Activated CD4-positive, alpha-beta T cell treated with anti-CD3 and anti-CD28 coated beads for 48 hours (primary cell): ENCODE data around the gene EVC.
A peak's percentile ranks its signal among the peaks of the same experiment; 100 is the strongest.
"Not testable (repeated sequence)": the region's sequence is repeated elsewhere in the genome, so short reads cannot be mapped to it uniquely, and the experiment has no call there.

ENCODE experiments used
- DNase-seq: peaks from one replicate; pipeline ENCODE4 v3.0.0-alpha.2; 2020

EVC gene

DNA sequence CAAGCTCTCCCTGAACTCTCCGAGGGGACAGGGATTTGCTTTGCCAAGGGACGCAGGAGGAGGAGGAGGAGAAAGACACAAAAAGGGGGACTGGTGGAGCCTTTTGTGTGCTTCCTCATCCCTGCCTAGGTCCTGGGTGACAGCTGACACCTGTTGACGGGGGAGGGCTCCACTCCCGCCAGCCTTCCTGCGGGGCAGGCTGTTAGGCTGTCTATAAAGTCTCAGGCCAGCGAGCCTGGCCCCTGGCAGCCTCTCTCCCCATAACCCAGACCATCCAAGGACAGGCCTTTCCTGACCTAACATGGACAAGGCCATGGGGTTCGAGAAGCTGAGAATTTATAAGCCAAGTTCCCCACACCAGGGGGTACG is 1.8 kb upstream of the EVC start:
- DNase-seq: no peak

DNA sequence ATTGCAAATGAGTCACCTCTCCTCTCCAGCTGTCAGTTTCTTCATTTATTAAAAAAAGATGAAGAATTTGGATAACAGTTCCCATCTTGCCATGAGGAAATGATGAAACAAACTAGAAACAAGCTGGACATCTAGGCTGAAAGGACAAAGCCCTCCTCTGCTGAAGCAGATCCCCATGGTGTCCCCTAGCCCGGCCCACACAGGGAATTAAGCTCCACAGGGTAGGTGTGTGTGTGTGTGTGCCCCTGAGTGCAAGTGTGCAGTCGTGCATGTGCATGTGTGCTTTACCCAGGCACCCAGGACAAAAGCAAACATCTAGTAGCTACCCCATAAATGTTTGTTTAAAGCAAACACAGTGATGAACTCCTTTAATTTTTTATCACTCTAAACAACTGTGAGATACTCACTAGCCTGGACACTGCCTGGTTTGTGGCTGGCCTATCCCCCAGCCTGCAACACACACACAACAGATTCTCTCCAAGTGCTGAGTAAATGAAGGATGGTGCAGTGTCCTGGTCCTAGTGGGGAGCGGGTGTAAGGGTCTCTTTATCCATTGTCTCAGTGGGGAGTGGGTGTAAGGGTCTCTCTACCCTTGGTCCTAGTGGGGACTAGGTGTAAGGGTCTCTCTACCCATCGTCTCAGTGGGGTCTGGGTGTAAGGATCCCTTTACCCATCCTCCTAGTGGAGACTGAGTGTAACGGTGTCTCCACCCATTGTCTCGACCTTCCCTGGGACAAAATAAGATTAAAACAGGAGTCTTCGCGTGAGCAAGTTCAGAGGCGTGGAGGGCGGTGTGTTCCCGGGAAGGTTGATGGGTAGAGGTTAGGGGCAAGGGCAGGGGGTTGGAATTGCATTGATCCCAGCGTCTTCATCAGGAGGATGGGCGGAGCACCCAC is 688 bp upstream of the EVC start:
- DNase-seq: no peak

DNA sequence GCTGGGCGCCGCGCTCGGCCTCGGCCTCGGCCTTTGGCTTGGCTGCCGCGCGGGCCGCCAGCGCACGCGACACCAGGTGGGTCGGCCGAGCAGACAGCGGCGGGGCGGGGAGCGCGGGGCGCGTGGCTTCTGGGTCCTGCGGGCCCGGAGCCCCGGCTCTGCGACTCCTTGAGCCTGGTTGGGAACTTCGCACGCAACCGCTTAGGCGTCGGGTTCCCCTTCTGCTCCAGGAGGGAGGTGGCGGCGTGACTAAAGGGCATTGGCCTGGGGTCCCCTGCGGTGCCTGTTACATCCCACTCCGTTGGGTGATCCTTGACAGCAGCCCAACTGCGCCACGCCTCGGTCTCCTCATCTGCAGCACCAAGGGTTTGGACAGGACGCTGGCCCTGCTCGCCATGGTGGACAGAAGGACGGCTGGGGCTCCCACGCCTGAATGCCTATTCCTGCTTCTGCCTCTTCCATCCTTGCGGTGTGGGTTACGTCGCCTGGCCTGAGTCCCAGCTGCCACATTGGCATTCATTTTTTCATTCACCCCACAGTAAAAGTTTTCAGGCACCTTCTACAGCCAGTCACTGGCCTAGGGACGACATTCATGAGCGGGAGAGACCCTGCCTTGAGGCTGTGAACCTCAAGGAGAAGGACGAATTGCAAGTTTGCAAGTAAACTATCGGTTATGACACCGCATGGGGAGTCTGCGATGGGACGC is 631 bp downstream of the EVC start:
- DNase-seq: no peak

GRCh38 chr4:5712517-5712916 is 1.5 kb downstream of the EVC start:
- peak; percentile 20 for DNase-seq

GRCh38 chr4:5712931-5713330 is 1.9 kb downstream of the EVC start:
- no peak for DNase-seq

- no peak for DNase-seq
Measured at GRCh38 chr4:5713861-5714260, 2.9 kb downstream of the EVC start.

GRCh38 chr4:5715357-5715756 is 4.4 kb downstream of the EVC start:
- no peak for DNase-seq

GRCh38 chr4:5716391-5716790 is 5.4 kb downstream of the EVC start:
- DNase-seq: no peak

DNA sequence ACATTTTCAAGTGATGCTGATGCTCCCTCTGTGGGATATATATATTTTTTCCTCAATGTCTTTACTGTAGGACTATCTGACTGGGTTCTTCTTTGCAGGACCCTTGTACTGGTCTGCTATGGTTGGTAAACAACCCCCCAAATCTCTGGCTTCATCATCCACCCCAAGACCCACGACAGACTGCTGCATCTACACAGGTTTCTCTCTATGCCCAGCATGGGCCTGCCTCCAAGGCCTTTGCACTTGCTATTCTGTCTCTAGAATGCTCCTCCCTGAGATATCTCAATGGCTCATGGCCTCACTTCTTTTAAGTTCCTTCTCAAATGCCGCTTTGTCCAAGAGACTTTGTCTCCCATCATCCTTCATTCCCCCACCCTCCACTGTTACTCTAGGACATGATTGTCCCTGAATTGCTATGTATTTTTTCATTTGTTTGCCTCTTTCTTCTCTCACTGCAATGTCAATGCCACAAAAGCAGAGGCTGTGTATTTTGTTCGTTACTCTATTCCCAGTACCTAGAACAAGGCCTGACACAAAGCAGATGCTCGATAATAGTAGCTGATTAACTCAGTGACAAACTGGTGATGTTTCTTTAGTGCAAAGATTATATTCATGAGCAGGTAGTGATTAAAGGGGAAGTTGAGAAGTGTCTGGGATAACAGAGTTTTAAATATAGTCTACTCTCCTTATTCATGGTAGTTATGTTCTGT is 6.6 kb downstream of the EVC start:
- DNase-seq: no peak

DNA sequence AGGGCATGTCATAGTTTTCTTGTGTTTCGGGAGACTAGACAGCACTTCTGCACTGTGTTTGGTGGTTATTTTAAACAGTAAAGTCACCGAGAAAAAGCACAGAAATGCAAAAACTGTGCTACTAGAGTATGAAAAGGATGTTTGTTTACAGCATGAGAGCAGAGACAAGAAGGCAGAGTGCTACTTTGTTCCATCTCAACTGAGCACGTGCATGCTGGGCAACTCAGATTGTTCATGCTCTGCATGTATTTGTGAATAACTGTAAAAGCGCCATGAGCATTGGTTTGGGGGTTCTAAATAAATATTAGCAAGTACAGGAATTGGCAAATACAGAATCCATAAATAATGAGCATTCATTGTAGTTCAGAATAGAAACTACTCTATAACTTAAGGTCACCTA is 7.4 kb downstream of the EVC start:
- DNase-seq: no peak

DNA sequence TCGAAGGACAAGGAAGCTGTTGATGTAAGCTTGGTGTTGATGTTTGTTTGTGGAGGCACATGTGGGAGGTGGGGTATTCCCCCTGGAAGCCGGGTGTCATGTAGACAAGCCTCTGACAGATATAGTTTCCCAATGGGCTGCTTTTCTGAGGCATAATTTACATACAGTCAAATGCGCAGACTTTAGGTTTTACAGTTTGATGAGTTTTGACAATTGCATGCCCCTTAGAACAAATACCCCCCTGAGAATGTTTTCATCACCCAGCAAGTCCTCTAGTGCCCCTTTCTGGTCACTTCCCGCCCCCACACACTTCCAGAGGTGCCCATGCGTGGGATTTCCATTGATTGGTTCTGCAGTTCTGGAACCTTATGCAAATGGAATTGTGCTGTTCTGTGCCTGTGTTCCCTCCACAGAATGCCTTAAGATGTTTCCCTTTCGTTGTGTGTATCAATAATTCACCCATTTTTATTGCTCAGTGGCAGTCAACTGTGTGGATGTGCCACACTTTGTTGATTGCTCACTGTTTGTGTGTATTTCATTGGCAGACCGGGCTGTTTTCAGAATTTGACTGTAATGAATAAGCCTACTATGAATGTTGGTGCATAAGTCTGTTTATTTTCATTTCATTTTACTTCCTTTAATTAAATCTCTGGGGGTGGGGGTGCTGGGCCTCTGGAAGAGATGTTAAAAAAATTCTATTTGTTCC is 8.5 kb downstream of the EVC start:
- no peak for DNase-seq

GRCh38 chr4:5720157-5720850 is 9.3 kb downstream of the EVC start:
- DNase-seq: no peak

GRCh38 chr4:5720980-5721379 is 10.0 kb downstream of the EVC start:
- DNase-seq: no peak

DNA sequence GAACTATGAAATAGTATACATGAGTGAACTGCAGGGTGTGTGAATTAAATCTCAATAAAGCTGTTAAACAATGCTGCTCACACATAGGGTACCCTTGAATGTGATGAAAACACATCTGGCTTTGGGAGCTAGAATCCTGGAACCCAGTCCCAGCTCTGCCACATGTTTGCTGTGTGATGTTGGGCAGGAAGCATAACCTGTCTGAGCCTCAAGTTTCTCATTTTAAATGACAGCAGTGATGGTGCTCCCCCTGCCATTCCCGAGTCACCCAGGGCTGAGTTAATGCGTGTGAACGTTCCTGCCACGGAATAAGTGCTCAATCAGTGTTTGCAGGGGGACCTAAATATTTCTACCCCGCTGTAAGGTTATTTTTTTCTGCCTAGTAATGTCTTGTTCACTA is 10.9 kb downstream of the EVC start:
- DNase-seq: no peak

DNA sequence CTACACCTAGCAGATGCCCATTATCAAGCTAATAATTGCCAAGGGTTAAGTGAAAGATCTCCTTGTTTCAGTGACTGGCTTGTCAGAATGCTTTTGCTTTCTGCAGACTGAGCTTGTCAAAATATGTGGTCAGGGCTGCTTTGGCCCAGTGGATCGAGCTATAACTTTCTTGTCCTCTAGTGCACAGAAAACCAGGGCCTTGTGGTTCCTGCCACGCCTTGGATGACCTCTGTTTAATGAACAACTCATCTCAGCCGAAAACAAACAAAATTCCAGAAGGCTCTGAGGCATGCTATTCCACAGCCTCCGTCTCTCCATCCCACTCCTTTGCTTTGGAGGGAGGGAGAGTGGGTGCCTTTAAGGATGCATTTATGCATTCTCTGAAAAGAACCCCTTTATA is 11.3 kb downstream of the EVC start:
- DNase-seq: no peak

DNA sequence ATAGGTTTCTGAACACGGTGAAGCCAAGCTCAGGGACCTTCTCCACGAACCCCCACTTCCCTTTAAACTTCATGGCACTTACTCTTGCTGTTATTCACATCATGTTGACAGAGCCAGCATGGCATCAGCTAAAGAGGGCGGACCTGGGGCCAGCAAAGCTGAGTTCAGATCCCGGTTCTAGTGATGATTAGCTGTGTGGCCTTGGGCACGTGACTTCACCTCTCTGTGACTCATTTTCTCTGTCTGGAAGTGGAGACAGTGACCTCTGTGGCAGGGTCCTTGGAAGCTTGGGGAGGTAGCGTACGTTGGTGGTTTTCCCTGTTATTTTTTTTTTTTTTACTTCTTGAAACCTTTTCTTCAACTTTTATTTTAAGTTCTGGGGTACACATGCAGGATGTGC is 13.4 kb downstream of the EVC start:
- DNase-seq: no peak

DNA sequence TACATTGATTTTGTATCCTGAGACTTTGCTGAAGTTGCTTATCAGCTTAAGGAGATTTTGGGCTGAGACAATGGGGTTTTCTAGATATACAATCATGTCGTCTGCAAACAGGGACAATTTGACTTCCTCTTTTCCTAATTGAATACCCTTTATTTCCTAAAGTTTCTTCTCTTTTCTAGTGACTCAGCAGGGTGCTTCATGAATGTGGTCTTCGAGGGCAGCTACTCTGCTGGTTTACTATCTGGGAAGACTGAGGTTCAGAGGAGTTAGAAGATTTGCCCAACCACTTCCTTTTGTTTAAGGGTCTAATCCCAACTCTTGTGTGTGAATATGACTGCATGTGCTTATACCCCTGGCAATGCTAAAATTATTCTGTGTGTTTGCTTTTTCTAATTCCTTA is 17.4 kb downstream of the EVC start:
- DNase-seq: not testable (repeated sequence)

DNA sequence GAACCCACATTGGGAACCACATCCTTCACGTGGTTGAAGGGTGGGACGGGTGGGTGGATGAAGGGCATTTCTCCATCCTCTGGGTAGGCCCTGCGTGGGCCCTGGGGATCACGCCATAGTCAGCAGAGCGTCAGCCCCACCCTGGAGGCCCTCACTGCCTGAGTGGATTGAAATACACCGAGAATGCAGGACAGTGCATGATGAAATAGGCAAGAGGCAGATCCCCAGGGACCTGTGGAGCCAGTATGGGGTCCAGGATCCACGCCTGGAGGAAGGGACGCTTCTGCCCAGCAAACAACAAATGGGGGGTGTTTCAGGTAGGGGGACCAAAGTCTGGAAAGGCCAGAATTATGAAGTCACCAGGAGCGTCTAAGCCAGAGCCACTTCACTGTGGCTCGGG is 19.4 kb downstream of the EVC start:
- DNase-seq: no peak

GRCh38 chr4:5730993-5731990 is 20.3 kb downstream of the EVC start:
- no peak for DNase-seq

GRCh38 chr4:5732158-5732557 is 21.2 kb downstream of the EVC start:
- no peak for DNase-seq

- no peak for DNase-seq
Measured at GRCh38 chr4:5734853-5735252, 23.9 kb downstream of the EVC start.
